SK-N-SH treated with all-trans-retinoic acid at 6 μM for 48 hours (cell line): Measurements from ENCODE around the gene SKP1.

Experiments
- ZNF565 ChIP-seq: fragments of 450-650 bp; formaldehyde crosslinking; conservative IDR thresholded peaks from 2 replicates; pipeline ENCODE4 v1.5.0; 2020; ENCODE audit warnings: low read depth, mild to moderate bottlenecking, moderate library complexity
- TF ChIP-seq, protein P1 (sequence below): fragments of 250-450 bp; sonication (Bioruptor Pico); IDR thresholded peaks from 2 replicates; pipeline ENCODE4 v1.8.0; 2020; ENCODE audit warnings: mild to moderate bottlenecking, moderate library complexity, borderline replicate concordance
- TF ChIP-seq, protein P2 (sequence below): fragments of 250-450 bp; sonication (Bioruptor Pico); IDR thresholded peaks from 2 replicates; pipeline ENCODE4 v1.5.1; 2021; ENCODE audit warnings: mild to moderate bottlenecking, moderate library complexity

GRCh38 chr5:134148986-134149539 is 27.7 kb downstream of the SKP1 start:
- TF ChIP-seq ZNF565 (CRISPR knock-in tag), result no peak
- TF ChIP-seq, protein P1, sequence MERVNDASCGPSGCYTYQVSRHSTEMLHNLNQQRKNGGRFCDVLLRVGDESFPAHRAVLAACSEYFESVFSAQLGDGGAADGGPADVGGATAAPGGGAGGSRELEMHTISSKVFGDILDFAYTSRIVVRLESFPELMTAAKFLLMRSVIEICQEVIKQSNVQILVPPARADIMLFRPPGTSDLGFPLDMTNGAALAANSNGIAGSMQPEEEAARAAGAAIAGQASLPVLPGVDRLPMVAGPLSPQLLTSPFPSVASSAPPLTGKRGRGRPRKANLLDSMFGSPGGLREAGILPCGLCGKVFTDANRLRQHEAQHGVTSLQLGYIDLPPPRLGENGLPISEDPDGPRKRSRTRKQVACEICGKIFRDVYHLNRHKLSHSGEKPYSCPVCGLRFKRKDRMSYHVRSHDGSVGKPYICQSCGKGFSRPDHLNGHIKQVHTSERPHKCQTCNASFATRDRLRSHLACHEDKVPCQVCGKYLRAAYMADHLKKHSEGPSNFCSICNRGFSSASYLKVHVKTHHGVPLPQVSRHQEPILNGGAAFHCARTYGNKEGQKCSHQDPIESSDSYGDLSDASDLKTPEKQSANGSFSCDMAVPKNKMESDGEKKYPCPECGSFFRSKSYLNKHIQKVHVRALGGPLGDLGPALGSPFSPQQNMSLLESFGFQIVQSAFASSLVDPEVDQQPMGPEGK (CRISPR knock-in tag), result no peak
- TF ChIP-seq, protein P2, sequence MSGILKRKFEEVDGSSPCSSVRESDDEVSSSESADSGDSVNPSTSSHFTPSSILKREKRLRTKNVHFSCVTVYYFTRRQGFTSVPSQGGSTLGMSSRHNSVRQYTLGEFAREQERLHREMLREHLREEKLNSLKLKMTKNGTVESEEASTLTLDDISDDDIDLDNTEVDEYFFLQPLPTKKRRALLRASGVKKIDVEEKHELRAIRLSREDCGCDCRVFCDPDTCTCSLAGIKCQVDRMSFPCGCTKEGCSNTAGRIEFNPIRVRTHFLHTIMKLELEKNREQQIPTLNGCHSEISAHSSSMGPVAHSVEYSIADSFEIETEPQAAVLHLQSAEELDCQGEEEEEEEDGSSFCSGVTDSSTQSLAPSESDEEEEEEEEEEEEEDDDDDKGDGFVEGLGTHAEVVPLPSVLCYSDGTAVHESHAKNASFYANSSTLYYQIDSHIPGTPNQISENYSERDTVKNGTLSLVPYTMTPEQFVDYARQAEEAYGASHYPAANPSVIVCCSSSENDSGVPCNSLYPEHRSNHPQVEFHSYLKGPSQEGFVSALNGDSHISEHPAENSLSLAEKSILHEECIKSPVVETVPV, result no peak
